ENCODE measurements around the gene OR1J2.

Gene OR1J2, protein sequence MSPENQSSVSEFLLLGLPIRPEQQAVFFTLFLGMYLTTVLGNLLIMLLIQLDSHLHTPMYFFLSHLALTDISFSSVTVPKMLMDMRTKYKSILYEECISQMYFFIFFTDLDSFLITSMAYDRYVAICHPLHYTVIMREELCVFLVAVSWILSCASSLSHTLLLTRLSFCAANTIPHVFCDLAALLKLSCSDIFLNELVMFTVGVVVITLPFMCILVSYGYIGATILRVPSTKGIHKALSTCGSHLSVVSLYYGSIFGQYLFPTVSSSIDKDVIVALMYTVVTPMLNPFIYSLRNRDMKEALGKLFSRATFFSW

DNA sequence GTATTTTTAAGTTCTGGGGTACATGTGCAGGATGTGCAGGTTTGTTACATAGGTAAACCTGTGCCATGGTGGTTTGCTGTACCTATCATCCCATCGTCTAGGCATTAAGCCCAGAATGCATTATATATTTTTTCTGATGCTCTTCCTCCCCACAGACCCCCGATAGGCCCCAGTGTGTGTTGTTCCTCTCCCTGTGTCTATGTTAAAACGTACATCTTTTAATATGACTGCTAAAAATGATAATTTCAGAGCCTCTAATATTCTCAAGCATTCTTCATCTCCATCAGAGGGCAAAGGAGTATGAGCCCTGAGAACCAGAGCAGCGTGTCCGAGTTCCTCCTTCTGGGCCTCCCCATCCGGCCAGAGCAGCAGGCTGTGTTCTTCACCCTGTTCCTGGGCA is at the start of gene OR1J2:
OR1J2 (plus strand) TSS at position 301 of the 400 bp plus-strand sequence; CDS start at position 301, 0 bp downstream.
- Histone ChIP-seq H3K27me3 (ENCODE audit: insufficient read depth, poor library complexity, severe bottlenecking) (peaks cover 8% of the 10 kb centered on the region), H3K27ac (ENCODE audit: poor library complexity, severe bottlenecking) (no peak within 1 kb of the TSS), H3K4me1 (ENCODE audit: insufficient read depth, poor library complexity, severe bottlenecking) (no peaks in the 10 kb centered on the region), H3K9me3 (ENCODE audit: severe bottlenecking) (no peaks in the 10 kb centered on the region), H3K36me3 (ENCODE audit: low read depth) (no peaks in the 10 kb centered on the region), H3K4me3 (ENCODE audit: severe bottlenecking) (no peak within 1 kb of the TSS)
- no peak for TF ChIP-seq CTCF (IDR thresholded peaks at IDR 0.05; ENCODE audit: poor library complexity, severe bottlenecking)
- DNase-seq (ENCODE audit: low spot score) (no peak), ATAC-seq (ENCODE audit: low read depth) (no peak)

DNA sequence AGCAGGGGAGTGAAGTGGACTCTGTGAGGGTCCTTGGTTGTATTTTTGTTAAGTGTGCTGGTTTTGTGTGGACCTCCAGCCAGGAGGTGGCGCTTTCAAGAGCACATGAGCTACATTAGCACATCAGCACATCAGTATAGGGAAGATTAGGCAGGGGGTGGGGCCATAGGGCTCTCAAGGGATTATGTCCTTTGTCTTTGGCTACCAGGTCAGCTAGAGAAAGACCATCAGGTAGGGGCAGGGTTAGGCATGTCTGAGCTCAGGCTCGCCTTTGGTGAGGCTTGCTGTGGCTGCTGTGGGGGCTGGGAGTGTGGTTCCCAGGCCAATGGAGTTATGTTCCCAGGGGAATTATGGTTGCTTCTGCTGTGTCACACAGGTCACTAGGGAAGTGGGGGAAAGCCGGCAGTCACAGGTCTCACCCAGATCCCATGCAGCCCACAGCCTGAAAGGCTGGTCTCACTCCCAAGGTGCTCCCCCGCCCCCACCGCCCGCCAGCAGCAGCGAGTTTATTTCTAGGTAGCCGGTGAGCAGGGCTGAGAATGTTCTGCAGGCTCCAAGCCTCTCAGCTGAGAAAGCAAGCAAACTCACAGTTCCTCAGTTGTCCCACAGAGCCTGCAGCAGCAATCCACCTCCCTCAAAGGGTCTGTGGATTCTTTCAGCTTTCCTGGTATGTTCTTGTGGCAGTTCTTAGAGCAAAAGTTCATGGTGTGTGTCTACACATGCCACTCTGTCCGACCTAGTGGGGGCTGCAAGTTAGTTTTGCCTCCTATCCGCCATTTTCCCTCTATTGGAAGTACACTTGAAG is 46.6 kb upstream of the OR1J2 start:
- Histone ChIP-seq H3K4me3 (ENCODE audit: severe bottlenecking) (peak overlapping the region; percentile 29), H3K27ac (ENCODE audit: poor library complexity, severe bottlenecking) (no peak overlapping the region), H3K4me1 (ENCODE audit: insufficient read depth, poor library complexity, severe bottlenecking) (peaks cover 2% of the 10 kb centered on the region), H3K36me3 (ENCODE audit: low read depth) (no peaks in the 10 kb centered on the region), H3K9me3 (ENCODE audit: severe bottlenecking) (no peaks in the 10 kb centered on the region), H3K27me3 (ENCODE audit: insufficient read depth, poor library complexity, severe bottlenecking) (peaks cover 4% of the 10 kb centered on the region)
- no peak for TF ChIP-seq CTCF (IDR thresholded peaks at IDR 0.05; ENCODE audit: poor library complexity, severe bottlenecking)
- peak; percentile 40; the same call in 1 of the 3 replicates for ATAC-seq (ENCODE audit: low read depth)
- DNase-seq (ENCODE audit: low spot score) = no peak

GRCh38 chr9:122464633-122465567 is 45.7 kb upstream of the OR1J2 start:
- Histone ChIP-seq H3K4me3 (ENCODE audit: severe bottlenecking) (peak overlapping the region; percentile 29), H3K27ac (ENCODE audit: poor library complexity, severe bottlenecking) (no peak overlapping the region), H3K4me1 (ENCODE audit: insufficient read depth, poor library complexity, severe bottlenecking) (peaks cover 2% of the 10 kb centered on the region), H3K9me3 (ENCODE audit: severe bottlenecking) (no peaks in the 10 kb centered on the region), H3K27me3 (ENCODE audit: insufficient read depth, poor library complexity, severe bottlenecking) (peaks cover 4% of the 10 kb centered on the region), H3K36me3 (ENCODE audit: low read depth) (no peaks in the 10 kb centered on the region)
- peak; percentile 90 for TF ChIP-seq CTCF (IDR thresholded peaks at IDR 0.05; ENCODE audit: poor library complexity, severe bottlenecking)
- ATAC-seq (ENCODE audit: low read depth) (peak; percentile 85), DNase-seq (ENCODE audit: low spot score) (no peak)

DNA sequence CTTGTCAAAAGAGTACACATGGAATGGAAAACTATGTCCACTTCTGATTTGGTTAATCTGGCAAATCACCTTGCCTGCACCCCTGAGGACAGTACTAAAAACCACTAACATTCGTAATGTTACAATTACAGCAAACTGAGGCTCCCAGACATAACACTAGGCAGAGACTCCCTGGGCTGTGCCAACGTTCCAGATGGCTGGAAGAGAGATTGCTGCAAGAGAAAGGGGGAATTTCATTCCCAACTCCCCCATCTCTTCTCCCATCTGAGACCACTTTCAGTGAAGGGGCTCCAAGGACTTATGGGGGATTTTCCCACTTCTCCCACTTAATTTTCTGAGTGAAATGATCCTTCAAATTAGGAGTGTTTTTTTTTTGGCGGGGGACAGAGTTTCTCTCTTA is 44.1 kb upstream of the OR1J2 start:
- no peak for TF ChIP-seq CTCF (IDR thresholded peaks at IDR 0.05; ENCODE audit: poor library complexity, severe bottlenecking)
- Histone ChIP-seq H3K4me1 (ENCODE audit: insufficient read depth, poor library complexity, severe bottlenecking) (peaks cover 2% of the 10 kb centered on the region), H3K9me3 (ENCODE audit: severe bottlenecking) (no peaks in the 10 kb centered on the region), H3K27me3 (ENCODE audit: insufficient read depth, poor library complexity, severe bottlenecking) (peaks cover 4% of the 10 kb centered on the region), H3K4me3 (ENCODE audit: severe bottlenecking) (no peak overlapping the region), H3K36me3 (ENCODE audit: low read depth) (no peaks in the 10 kb centered on the region), H3K27ac (ENCODE audit: poor library complexity, severe bottlenecking) (no peak overlapping the region)
- ATAC-seq (ENCODE audit: low read depth) = no peak
- no peak for DNase-seq (ENCODE audit: low spot score)
